ENCODE data around the gene MKRN2OS.

MKRN2OS gene

GRCh38 chr3:12512534-12513118 is 32.7 kb downstream of the MKRN2OS start:
- no peak for FAIRE-seq

DNA sequence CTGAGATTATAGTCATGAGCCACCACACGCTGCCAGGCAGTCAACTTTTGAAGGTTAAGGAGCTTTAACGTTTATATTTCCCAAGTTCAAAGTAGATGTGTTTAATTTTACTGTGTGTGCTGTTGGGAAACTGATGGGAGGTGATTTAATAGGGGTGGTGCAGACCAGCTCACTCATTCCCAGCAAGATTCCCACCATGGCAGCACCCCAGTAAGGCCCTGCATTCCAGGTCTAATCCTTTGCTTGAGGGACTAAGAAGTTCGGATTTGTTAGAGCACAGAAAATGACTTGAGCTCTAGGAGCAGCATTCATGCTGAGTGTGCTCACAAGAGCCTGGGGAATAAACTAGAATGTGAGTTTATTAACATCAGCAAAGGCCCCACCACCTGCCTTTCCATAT is 35.8 kb downstream of the MKRN2OS start:
- FAIRE-seq: no peak

GRCh38 chr3:12508291-12508700 is 37.0 kb downstream of the MKRN2OS start:
- no peak for FAIRE-seq

DNA sequence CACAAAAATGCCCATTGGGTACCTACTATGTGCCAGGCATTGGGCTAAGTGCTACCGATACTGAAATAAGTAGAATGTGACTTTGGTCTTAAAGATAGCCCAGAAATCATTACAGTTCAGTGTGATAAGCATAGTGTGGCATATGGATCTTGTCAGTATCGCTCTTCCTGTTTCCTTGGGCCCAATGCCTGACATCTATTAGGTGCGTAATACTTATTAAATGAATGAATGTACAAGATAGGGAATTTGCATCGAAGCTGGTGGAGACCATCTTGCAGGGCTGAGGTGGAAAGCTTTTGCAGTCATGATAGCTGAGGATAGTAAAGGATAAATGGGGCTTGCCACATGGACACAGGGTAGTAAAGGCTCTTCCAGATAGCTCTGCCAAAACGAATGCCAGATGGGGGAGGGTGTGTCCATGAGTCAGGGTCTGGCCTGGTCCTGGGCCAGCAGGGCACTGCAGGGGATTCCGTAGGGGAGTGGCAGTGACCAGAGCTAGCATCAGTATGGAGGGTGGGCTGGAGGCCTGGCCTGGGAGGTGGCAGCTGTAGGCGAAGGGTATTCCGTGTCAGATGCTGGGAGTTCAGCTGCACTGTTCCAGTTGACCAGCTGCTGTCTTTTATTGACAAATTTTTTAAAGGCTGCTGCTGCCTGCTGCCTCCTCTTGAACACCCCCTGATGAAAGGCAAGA is 37.6 kb downstream of the MKRN2OS start:
- no peak for FAIRE-seq

GRCh38 chr3:12506201-12506709 is 39.0 kb downstream of the MKRN2OS start:
- no peak for FAIRE-seq

- FAIRE-seq: no peak
These were observed 42.0 kb downstream of the MKRN2OS start for GRCh38 chr3:12503126-12503957.

- FAIRE-seq: no peak
These were observed 43.8 kb downstream of the MKRN2OS start for GRCh38 chr3:12501360-12502020.

DNA sequence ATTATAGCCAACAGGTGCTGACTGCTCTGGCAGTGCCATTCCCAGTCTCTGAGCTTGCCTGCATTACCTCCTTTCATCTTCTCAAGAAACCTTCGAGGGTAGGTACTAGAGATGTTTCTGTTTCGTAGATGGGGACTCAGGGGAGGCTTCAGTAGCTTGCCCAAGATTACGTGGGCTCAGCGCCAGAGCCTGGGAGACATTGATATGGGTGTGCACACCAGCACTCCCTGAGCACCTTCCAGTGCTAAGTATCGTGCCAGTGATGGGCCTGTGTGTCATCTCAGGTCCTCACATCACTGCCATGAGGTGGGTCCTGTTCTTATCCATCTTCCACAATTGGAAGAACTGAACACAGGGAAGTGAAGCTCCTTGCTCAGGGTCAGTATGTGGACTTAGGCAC is 45.8 kb downstream of the MKRN2OS start:
- no peak for FAIRE-seq

- FAIRE-seq: no peak
These were observed 48.9 kb downstream of the MKRN2OS start for GRCh38 chr3:12496453-12496761.

DNA sequence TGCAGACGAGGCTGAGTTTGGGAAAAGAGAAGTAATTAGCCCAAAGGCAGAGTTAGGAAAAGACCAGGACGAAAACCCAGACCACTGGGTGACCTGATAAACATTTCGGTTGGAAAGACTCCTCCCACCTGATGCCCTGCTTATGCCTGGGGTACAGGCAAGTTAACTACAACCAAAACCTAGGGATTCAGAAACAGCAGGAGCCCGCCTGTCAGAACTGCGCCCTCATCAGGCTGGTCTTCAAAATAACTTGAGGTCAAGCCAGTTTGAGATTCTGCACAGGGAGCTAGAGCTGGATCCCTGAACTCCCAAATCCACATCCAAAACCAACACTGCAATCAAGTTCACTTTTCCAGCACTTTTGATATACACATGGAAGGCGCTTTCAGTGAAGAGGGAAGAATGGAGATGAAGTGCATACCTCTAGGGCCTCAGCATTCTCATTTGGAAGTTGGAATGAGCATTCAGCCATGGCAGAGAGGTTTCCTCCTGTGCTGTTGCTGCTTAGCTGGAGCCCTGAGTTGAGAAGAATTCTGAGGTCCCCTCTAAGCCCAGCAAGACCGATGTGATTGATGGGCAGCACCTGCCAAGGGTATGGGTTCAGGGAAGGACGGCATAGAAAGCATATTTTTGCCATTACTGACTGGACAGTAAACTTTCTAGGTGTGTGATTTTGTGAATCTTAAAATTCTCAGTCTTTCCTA is 49.4 kb downstream of the MKRN2OS start:
- no peak for FAIRE-seq

DNA sequence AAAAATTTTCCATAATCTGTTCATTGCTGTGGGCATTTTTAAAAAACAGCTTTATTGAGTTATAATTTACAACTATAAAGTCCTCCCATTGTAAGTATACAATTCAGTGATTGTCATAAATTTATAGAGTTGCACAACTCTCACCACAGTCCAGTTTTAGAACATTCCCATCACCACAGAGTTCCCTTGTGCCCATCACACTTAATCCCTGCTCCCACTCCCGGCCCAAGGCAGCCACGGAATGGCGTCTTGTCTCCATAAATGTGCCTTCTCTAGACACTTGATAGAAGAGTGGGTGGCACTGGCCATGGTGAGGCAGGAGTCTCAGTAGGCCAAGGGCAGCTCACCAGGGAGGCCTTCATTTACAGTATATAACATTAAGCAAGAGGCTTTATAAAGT is 54.8 kb downstream of the MKRN2OS start:
- no peak for FAIRE-seq

DNA sequence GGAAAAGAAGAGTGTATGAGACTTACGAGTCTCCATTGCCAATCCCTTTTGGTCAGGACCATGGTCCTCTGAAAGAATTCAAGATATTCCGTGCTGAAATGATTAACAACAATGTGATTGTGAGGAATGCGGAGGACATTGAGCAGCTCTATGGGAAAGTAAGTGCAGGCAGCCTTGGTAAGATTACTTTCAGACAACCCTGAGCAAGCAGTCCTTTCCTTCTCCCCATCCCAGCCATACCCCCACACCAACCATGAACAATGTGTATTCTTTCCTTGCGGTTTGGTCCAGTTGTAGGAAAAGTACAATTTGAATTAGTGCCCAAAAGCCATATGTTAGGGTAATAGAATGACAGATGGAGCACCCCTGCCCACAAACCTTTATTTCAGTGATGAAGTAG is 55.5 kb downstream of the MKRN2OS start:
- no peak for FAIRE-seq
